ENCODE measurements around the gene KLHL1.

The KLHL1 gene

GRCh38 chr13:69676286-69676685 lies 432.0 kb downstream of the KLHL1 start:
- DNase-seq, result no peak

- no peak for DNase-seq
Observed at GRCh38 chr13:69660155-69660554, 448.1 kb downstream of the KLHL1 start.

- no peak for DNase-seq
Observed at GRCh38 chr13:69657676-69658075, 450.6 kb downstream of the KLHL1 start.

- DNase-seq, result no peak
Observed at GRCh38 chr13:69654392-69654791, 453.9 kb downstream of the KLHL1 start.
